Measurements from ENCODE around the gene KRTAP5-8. TPM values are rescaled to one million over a fixed set of nuclear protein-coding genes. Genes with fewer than 3 reads are reported as not detected.
"Not testable (repeated sequence)": the region's sequence is repeated elsewhere in the genome, so short reads cannot be mapped to it uniquely, and the experiment has no call there.

Gene KRTAP5-8
- total RNA-seq, 1 donor from 2014 or later = not detected

DNA sequence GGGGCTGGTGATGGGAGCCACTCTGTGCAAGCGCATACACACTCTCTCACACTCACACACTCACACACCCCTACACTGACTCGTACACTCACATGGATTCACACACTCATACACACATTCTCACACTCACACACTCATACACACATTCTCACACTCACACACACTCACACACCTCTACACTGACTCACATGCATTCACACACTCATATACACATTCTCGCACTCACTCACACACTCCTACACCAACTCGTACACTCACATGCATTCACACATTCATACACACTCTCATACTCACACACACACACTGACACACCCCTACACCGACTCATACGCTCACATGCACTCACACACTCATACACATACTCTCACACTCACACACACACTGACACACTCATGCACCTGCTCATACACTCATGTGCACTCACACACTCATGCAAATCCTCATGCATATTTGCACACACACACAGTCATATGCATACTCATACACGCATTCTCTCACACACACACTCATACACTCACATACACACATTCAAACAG, 39.7 kb downstream of the KRTAP5-8 start:
- no peak for TF ChIP-seq CTCF (conservative IDR thresholded peaks at IDR 0.05)
- H3K27me3 Mint-ChIP-seq (ENCODE audit: low read depth) = peaks cover 4% of the 10 kb centered on the region
- no peaks in the 10 kb centered on the region for H3K36me3 Mint-ChIP-seq (ENCODE audit: low read depth)
- peaks cover 15% of the 10 kb centered on the region for H3K4me1 Mint-ChIP-seq
- no peak overlapping the region for H3K4me3 Mint-ChIP-seq
- no peak for DNase-seq (ENCODE audit: low read depth, low spot score)
- no peaks in the 10 kb centered on the region for H3K9me3 Mint-ChIP-seq
- no peak overlapping the region for H3K27ac Mint-ChIP-seq (ENCODE audit: unreplicated experiment)

- peaks cover 15% of the 10 kb centered on the region for H3K4me1 Mint-ChIP-seq
- not testable (repeated sequence) for H3K27ac Mint-ChIP-seq (ENCODE audit: unreplicated experiment); H3K36me3 Mint-ChIP-seq (ENCODE audit: low read depth); H3K9me3 Mint-ChIP-seq; DNase-seq (ENCODE audit: low read depth, low spot score); H3K4me3 Mint-ChIP-seq; H3K27me3 Mint-ChIP-seq (ENCODE audit: low read depth)
Measured at GRCh38 chr11:71579513-71579912, 41.7 kb downstream of the KRTAP5-8 start.

GRCh38 chr11:71580057-71581003, 42.5 kb downstream of the KRTAP5-8 start:
- Mint-ChIP-seq H3K4me3 (peak overlapping the region; percentile 8), H3K9me3 (no peaks in the 10 kb centered on the region), H3K36me3 (ENCODE audit: low read depth) (no peaks in the 10 kb centered on the region), H3K27ac (ENCODE audit: unreplicated experiment) (peak overlapping the region; percentile 72), H3K4me1 (peaks cover 15% of the 10 kb centered on the region), H3K27me3 (ENCODE audit: low read depth) (peaks cover 6% of the 10 kb centered on the region)
- DNase-seq (ENCODE audit: low read depth, low spot score) = peak; percentile 37
- peak; percentile 88 for TF ChIP-seq CTCF (conservative IDR thresholded peaks at IDR 0.05)

DNA sequence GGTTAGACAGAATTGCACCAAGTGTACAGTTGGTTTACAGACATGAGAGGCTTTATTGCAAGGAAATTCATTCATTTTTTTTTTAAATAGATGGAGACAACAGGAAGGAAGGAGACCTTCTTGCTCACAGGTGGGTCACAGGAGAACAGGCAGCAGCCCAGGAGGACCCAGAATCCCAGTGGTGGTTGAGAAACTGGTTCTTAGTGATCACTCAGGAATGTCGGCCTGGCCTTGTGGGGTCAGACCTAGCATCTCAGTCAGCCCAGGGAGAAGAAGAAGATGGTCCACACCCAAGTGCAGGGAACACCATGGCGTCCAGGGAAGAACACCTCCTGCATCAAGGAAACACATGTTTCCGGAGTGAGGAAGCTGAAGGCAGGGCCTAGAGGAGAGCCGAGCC, 44.0 kb downstream of the KRTAP5-8 start:
- H3K4me1 Mint-ChIP-seq = peaks cover 24% of the 10 kb centered on the region
- H3K4me3 Mint-ChIP-seq = no peak overlapping the region
- no peaks in the 10 kb centered on the region for H3K36me3 Mint-ChIP-seq (ENCODE audit: low read depth)
- H3K9me3 Mint-ChIP-seq = no peaks in the 10 kb centered on the region
- no peak for TF ChIP-seq CTCF (conservative IDR thresholded peaks at IDR 0.05)
- no peak for DNase-seq (ENCODE audit: low read depth, low spot score)
- peak overlapping the region; percentile 60 for H3K27ac Mint-ChIP-seq (ENCODE audit: unreplicated experiment)
- peaks cover 6% of the 10 kb centered on the region for H3K27me3 Mint-ChIP-seq (ENCODE audit: low read depth)

GRCh38 chr11:71582309-71582895, 44.6 kb downstream of the KRTAP5-8 start, which contains the start of gene KRTAP5-11:
Gene KRTAP5-11 (minus strand): TSS chr11:71582875. CDS start chr11:71582837, 38 bp downstream.
- no peak for TF ChIP-seq CTCF (conservative IDR thresholded peaks at IDR 0.05)
- H3K9me3 Mint-ChIP-seq = no peaks in the 10 kb centered on the region
- H3K4me1 Mint-ChIP-seq = peaks cover 29% of the 10 kb centered on the region
- peaks cover 6% of the 10 kb centered on the region for H3K27me3 Mint-ChIP-seq (ENCODE audit: low read depth)
- no peaks in the 10 kb centered on the region for H3K36me3 Mint-ChIP-seq (ENCODE audit: low read depth)
- no peak for DNase-seq (ENCODE audit: low read depth, low spot score)
- peak within 1 kb of the TSS; percentile 60 for H3K27ac Mint-ChIP-seq (ENCODE audit: unreplicated experiment)
- no peak within 1 kb of the TSS for H3K4me3 Mint-ChIP-seq

- H3K27ac Mint-ChIP-seq (ENCODE audit: unreplicated experiment); DNase-seq (ENCODE audit: low read depth, low spot score); H3K36me3 Mint-ChIP-seq (ENCODE audit: low read depth); H3K9me3 Mint-ChIP-seq; H3K4me3 Mint-ChIP-seq; H3K27me3 Mint-ChIP-seq (ENCODE audit: low read depth): not testable (repeated sequence)
- H3K4me1 Mint-ChIP-seq = peaks cover 31% of the 10 kb centered on the region
Measured at GRCh38 chr11:71582969-71583368, 45.1 kb downstream of the KRTAP5-8 start.

GRCh38 chr11:71585673-71586072, 47.8 kb downstream of the KRTAP5-8 start:
- H3K4me1 Mint-ChIP-seq = peaks cover 39% of the 10 kb centered on the region
- not testable (repeated sequence) for H3K4me3 Mint-ChIP-seq; DNase-seq (ENCODE audit: low read depth, low spot score); H3K36me3 Mint-ChIP-seq (ENCODE audit: low read depth); H3K27ac Mint-ChIP-seq (ENCODE audit: unreplicated experiment); H3K9me3 Mint-ChIP-seq; H3K27me3 Mint-ChIP-seq (ENCODE audit: low read depth)

DNA sequence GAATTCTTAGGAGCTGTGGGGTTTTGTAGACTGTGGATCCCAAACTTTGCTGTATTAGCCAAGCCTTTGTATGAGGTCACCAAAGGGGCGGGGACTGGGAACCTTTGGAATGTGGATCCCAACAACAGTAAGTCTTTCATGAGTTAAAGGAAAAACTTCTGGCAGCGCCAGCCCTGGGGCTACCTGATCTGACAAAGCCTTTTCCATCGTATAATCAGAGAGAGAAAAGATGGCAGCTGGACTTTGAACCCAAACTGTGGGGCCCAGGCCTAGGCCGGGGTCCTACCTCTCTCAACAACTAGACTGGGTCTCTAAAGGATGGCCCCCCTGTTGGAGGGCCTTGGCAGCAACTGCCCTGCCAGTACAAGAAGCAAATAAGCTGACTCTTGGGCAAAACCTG, 50.5 kb downstream of the KRTAP5-8 start:
- Mint-ChIP-seq H3K4me3 (peak overlapping the region; percentile 2), H3K27ac (ENCODE audit: unreplicated experiment) (peak overlapping the region; percentile 84), H3K4me1 (peaks cover 33% of the 10 kb centered on the region)
- H3K36me3 Mint-ChIP-seq (ENCODE audit: low read depth); H3K9me3 Mint-ChIP-seq; H3K27me3 Mint-ChIP-seq (ENCODE audit: low read depth): not testable (repeated sequence)
- peak; percentile 37 for DNase-seq (ENCODE audit: low read depth, low spot score)
